Ishikawa (cell line): ENCODE data around the gene DMBX1.

Experiments used
- CEBPB ChIP-seq: IDR thresholded peaks from 2 replicates; pipeline ENCODE4 v1.6.1; 2012
- CREB1 ChIP-seq: IDR thresholded peaks from 2 replicates; pipeline ENCODE4 v1.6.1; 2012; ENCODE audit warnings: low read depth
- EGR1 ChIP-seq: IDR thresholded peaks from 2 replicates; pipeline ENCODE4 v1.6.1; 2012
- EP300 ChIP-seq: IDR thresholded peaks from 2 replicates; pipeline ENCODE4 v1.6.1; 2012; ENCODE audit warnings: borderline replicate concordance
- FOXM1 ChIP-seq: IDR thresholded peaks from 2 replicates; pipeline ENCODE4 v1.6.1; 2012; ENCODE audit warnings: low read depth, borderline replicate concordance
- MAX ChIP-seq: IDR thresholded peaks from 2 replicates; pipeline ENCODE4 v1.6.1; 2012
- NFIC ChIP-seq: IDR thresholded peaks from 2 replicates; pipeline ENCODE4 v1.6.1; 2012
- RAD21 ChIP-seq: IDR thresholded peaks from 2 replicates; pipeline ENCODE4 v1.6.1; 2012; ENCODE audit warnings: low read depth
- REST ChIP-seq: IDR thresholded peaks from 2 replicates; pipeline ENCODE4 v1.6.1; 2012; ENCODE audit warnings: low read depth, mild to moderate bottlenecking
- TAF1 ChIP-seq: IDR thresholded peaks from 2 replicates; pipeline ENCODE4 v1.6.1; 2012; ENCODE audit warnings: low read depth, mild to moderate bottlenecking
- TCF12 ChIP-seq: IDR thresholded peaks from 2 replicates; pipeline ENCODE4 v1.6.1; 2012; ENCODE audit warnings: low read depth
- TEAD4 ChIP-seq: IDR thresholded peaks from 2 replicates; pipeline ENCODE4 v1.6.1; 2012
- USF1 ChIP-seq: IDR thresholded peaks from 2 replicates; pipeline ENCODE4 v1.6.1; 2012
- YY1 ChIP-seq: IDR thresholded peaks from 2 replicates; pipeline ENCODE4 v1.6.1; 2012; ENCODE audit warnings: low read depth
- ZBTB7A ChIP-seq: IDR thresholded peaks from 2 replicates; pipeline ENCODE4 v1.6.1; 2012; ENCODE audit warnings: low read depth

DMBX1 gene

GRCh38 chr1:46489638-46490405, at the start of gene DMBX1:
Gene DMBX1, plus strand, starts transcription at chr1:46489836. Its CDS starts 17,175 bp downstream, at chr1:46507011.
- TF ChIP-seq EP300: peak; percentile 12; the same call in 1 of the 2 replicates
- TF ChIP-seq TEAD4: no peak; the same call in 1 of the 2 replicates
- no peak for TF ChIP-seq CEBPB
- TF ChIP-seq NFIC: 0 out of 2 replicates have a peak, but pooled peaks have one; percentile 17
- no peak for TF ChIP-seq CREB1
- TF ChIP-seq TAF1: no peak; the same call in 1 of the 2 replicates
- no peak; the same call in 1 of the 2 replicates for TF ChIP-seq EGR1
- no peak for TF ChIP-seq MAX
- no peak for TF ChIP-seq REST
- TF ChIP-seq YY1: 0 out of 2 replicates have a peak, but pooled peaks have one; percentile 41
- TF ChIP-seq RAD21: no peak

- no peak for TF ChIP-seq TAF1
- no peak for TF ChIP-seq TCF12
- TF ChIP-seq NFIC: no peak
- no peak for TF ChIP-seq REST
Measured at GRCh38 chr1:46440478-46440877, 49.2 kb upstream of the DMBX1 start.

- no peak for TF ChIP-seq YY1
- TF ChIP-seq EGR1: no peak
- TF ChIP-seq RAD21: peak; percentile 82
- TF ChIP-seq USF1: no peak
- no peak for TF ChIP-seq TAF1
- no peak; the same call in 1 of the 2 replicates for TF ChIP-seq TCF12
- TF ChIP-seq CREB1: no peak
- TF ChIP-seq REST: no peak
- peak; percentile 37 for TF ChIP-seq MAX
- no peak for TF ChIP-seq CEBPB
- no peak for TF ChIP-seq FOXM1
- no peak for TF ChIP-seq EP300
- no peak for TF ChIP-seq NFIC
- TF ChIP-seq ZBTB7A: no peak
- TF ChIP-seq TEAD4: peak; percentile 70
Measured at GRCh38 chr1:46442317-46443161, 47.1 kb upstream of the DMBX1 start.

- TF ChIP-seq ZBTB7A: no peak
- TF ChIP-seq TEAD4: no peak
- no peak for TF ChIP-seq TCF12
- TF ChIP-seq USF1: no peak
- no peak for TF ChIP-seq CEBPB
- TF ChIP-seq YY1: no peak
Measured at GRCh38 chr1:46444466-46444865, 45.2 kb upstream of the DMBX1 start.
